ENCODE measurements around the gene SLC35G6.
A peak's percentile ranks its signal among the peaks of the same experiment; 100 is the strongest.
"Not testable (repeated sequence)": the region's sequence is repeated elsewhere in the genome, so short reads cannot be mapped to it uniquely, and the experiment has no call there.

SLC35G6 gene

DNA sequence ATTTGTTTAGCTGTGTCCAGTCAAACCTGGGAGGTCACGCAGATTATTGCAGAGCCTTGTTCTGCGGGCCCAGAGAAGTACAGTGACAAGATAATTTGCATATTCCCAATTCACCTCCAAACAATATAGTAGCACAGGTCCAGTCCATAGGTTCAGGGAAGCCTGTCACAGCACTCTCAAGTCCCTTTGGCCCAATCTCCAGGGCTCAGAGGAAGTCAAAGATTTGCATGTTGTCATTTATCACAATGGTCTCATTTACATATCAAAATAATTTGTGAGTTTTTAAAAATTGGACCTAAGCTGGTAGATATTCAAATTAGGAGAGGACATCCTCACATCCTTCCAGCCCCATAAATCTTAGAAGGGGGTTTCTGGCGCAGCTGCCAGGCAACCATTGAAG is 13.7 kb upstream of the SLC35G6 start:
- H3K36me3 ChIP-seq (ENCODE audit: control insufficient read depth, low read length), result no peaks in the 10 kb centered on the region; the same call in 1 of the 2 replicates
- TF ChIP-seq EZH2phosphoT487 (IDR thresholded peaks at IDR 0.05; ENCODE audit: borderline replicate concordance, low read length) (no peak), CTCF (IDR thresholded peaks at IDR 0.05; ENCODE audit: low read depth, low read length, poor library complexity, severe bottlenecking) (no peak)
- no peaks in the 10 kb centered on the region for H4K20me1 ChIP-seq (ENCODE audit: control insufficient read depth, insufficient read depth, low read depth, low read length)
- H3K9me3 ChIP-seq (ENCODE audit: control insufficient read depth, insufficient read depth, low read length), result no peaks in the 10 kb centered on the region
- no peaks in the 10 kb centered on the region for H3K9me2 ChIP-seq (replicated peaks; ENCODE audit: control insufficient read depth, low read length)
- H3K79me2 ChIP-seq (ENCODE audit: control insufficient read depth, low read length), result peaks cover 8% of the 10 kb centered on the region
- H3K4me3 ChIP-seq (ENCODE audit: low read length), result peak overlapping the region; percentile 35
- 0 out of 2 replicates have a peak, but pooled peaks cover 3% of the 10 kb centered on the region for H3F3A ChIP-seq (ENCODE audit: control insufficient read depth, insufficient read depth)
- H3K4me1 ChIP-seq (ENCODE audit: control insufficient read depth, low read length), result peaks cover 21% of the 10 kb centered on the region
- H3K27me3 ChIP-seq (ENCODE audit: control insufficient read depth, low read length), result no peaks in the 10 kb centered on the region
- 0 out of 2 replicates have a peak overlapping the region, but pooled peaks have one; percentile 27 for H3K27ac ChIP-seq (ENCODE audit: low read depth, low read length)
- peak overlapping the region; percentile 57 for H3K4me2 ChIP-seq (ENCODE audit: low read length)

- H3F3A ChIP-seq (ENCODE audit: control insufficient read depth, insufficient read depth), result 0 out of 2 replicates have a peak, but pooled peaks cover 3% of the 10 kb centered on the region
- no peaks in the 10 kb centered on the region for H3K9me3 ChIP-seq (ENCODE audit: control insufficient read depth, insufficient read depth, low read length)
- H4K20me1 ChIP-seq (ENCODE audit: control insufficient read depth, insufficient read depth, low read depth, low read length), result no peaks in the 10 kb centered on the region
- H3K4me2 ChIP-seq (ENCODE audit: low read length), result no peak overlapping the region
- no peak for TF ChIP-seq CTCF (IDR thresholded peaks at IDR 0.05; ENCODE audit: low read depth, low read length, poor library complexity, severe bottlenecking)
- TF ChIP-seq EZH2phosphoT487 (IDR thresholded peaks at IDR 0.05; ENCODE audit: borderline replicate concordance, low read length), result no peak
- peaks cover 21% of the 10 kb centered on the region for H3K4me1 ChIP-seq (ENCODE audit: control insufficient read depth, low read length)
- no peaks in the 10 kb centered on the region for H3K27me3 ChIP-seq (ENCODE audit: control insufficient read depth, low read length)
- no peak overlapping the region for H3K27ac ChIP-seq (ENCODE audit: low read depth, low read length)
- H3K36me3 ChIP-seq (ENCODE audit: control insufficient read depth, low read length), result no peaks in the 10 kb centered on the region; the same call in 1 of the 2 replicates
- H3K79me2 ChIP-seq (ENCODE audit: control insufficient read depth, low read length), result peaks cover 8% of the 10 kb centered on the region
- H3K9me2 ChIP-seq (replicated peaks; ENCODE audit: control insufficient read depth, low read length), result no peaks in the 10 kb centered on the region
- H3K4me3 ChIP-seq (ENCODE audit: low read length), result no peak overlapping the region
Measured at GRCh38 chr17:7468290-7468689, 13.0 kb upstream of the SLC35G6 start.

DNA sequence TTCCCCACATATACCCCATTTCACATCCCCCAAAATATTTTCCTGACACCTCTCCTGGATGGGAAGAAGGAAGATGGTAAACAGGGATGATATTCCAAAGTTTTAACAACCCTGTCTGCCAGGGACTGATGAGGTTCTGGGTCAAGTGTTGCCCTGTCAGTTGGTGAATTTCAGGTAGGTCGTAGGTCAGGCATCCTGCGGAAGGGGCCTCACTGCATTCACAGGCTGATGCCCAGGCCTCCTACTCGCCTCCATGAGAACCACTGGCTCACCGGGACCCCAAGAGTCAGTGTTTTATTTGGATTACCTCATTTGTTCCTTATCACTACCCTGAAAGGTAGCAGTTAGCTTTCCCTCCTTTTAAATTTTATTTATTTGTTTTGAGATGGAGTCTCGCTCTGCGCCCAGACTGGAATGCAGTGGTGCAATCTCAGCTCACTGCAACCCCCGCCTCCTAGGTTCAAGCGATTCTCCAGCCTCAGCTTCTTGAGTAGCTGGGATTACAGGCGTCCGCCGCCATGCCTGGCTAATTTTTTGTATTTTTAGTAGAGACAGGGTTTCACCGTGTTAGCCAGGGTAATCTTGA is 12.3 kb upstream of the SLC35G6 start:
- H3K4me1 ChIP-seq (ENCODE audit: control insufficient read depth, low read length), result peaks cover 21% of the 10 kb centered on the region
- H3K4me3 ChIP-seq (ENCODE audit: low read length), result no peak overlapping the region
- TF ChIP-seq EZH2phosphoT487 (IDR thresholded peaks at IDR 0.05; ENCODE audit: borderline replicate concordance, low read length), result no peak
- no peak for TF ChIP-seq CTCF (IDR thresholded peaks at IDR 0.05; ENCODE audit: low read depth, low read length, poor library complexity, severe bottlenecking)
- no peaks in the 10 kb centered on the region for H3K9me3 ChIP-seq (ENCODE audit: control insufficient read depth, insufficient read depth, low read length)
- no peaks in the 10 kb centered on the region for H3K27me3 ChIP-seq (ENCODE audit: control insufficient read depth, low read length)
- no peaks in the 10 kb centered on the region; the same call in 1 of the 2 replicates for H3K36me3 ChIP-seq (ENCODE audit: control insufficient read depth, low read length)
- no peaks in the 10 kb centered on the region for H3K9me2 ChIP-seq (replicated peaks; ENCODE audit: control insufficient read depth, low read length)
- H3K27ac ChIP-seq (ENCODE audit: low read depth, low read length), result no peak overlapping the region
- 0 out of 2 replicates have a peak, but pooled peaks cover 3% of the 10 kb centered on the region for H3F3A ChIP-seq (ENCODE audit: control insufficient read depth, insufficient read depth)
- H3K4me2 ChIP-seq (ENCODE audit: low read length), result no peak overlapping the region
- H4K20me1 ChIP-seq (ENCODE audit: control insufficient read depth, insufficient read depth, low read depth, low read length), result no peaks in the 10 kb centered on the region
- peaks cover 8% of the 10 kb centered on the region for H3K79me2 ChIP-seq (ENCODE audit: control insufficient read depth, low read length)

DNA sequence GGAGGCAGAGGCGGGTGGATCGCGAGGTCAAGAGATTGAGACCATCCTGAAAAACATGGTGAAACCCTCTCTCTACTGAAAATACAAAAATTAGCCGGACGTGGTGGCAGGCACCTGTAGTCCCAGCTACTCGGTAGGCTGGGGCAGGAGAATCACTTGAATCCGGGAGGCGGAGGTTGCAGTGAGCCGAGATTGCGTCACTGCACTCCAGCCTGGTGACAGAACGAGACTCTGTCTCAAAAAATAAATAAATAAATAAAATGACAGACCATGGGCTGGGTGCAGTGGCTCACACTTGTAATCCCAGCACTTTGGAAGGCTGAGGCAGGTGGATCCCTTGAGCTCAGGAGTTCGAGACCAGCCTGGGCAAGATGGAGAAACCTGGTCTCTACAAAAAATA is 11.4 kb upstream of the SLC35G6 start:
- Histone ChIP-seq H3K4me1 (ENCODE audit: control insufficient read depth, low read length) (peaks cover 21% of the 10 kb centered on the region), H3K79me2 (ENCODE audit: control insufficient read depth, low read length) (peaks cover 11% of the 10 kb centered on the region)
- H3K36me3 ChIP-seq (ENCODE audit: control insufficient read depth, low read length); H3K27ac ChIP-seq (ENCODE audit: low read depth, low read length); H3K4me2 ChIP-seq (ENCODE audit: low read length); H3F3A ChIP-seq (ENCODE audit: control insufficient read depth, insufficient read depth); H3K27me3 ChIP-seq (ENCODE audit: control insufficient read depth, low read length); H4K20me1 ChIP-seq (ENCODE audit: control insufficient read depth, insufficient read depth, low read depth, low read length); H3K9me3 ChIP-seq (ENCODE audit: control insufficient read depth, insufficient read depth, low read length); H3K4me3 ChIP-seq (ENCODE audit: low read length); H3K9me2 ChIP-seq (replicated peaks; ENCODE audit: control insufficient read depth, low read length): not testable (repeated sequence)

DNA sequence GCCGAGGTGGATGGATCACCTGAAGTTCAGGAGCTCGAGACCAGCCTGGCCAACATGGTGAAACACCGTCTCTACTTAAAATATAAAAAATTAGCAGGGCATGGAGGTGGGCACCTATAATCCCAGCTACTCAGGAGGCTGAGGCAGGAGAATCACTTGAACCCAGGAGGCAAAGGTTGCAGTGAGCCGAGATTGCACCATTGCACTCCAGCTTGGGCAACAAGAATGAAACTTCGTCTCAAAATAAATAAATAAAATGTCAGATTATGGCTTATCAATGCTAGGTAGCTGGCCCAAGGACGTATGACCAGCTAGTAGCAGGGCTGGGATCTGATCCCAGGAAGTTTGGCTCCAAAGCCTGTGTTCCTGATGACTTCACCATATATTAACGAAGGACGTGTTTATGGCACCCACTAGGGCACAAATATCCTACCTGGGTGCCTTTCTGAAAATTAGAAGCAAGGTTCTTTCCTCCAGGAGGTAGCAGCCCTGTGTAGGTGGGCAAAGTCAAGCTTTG is 10.7 kb upstream of the SLC35G6 start:
- not testable (repeated sequence) for H3K4me3 ChIP-seq (ENCODE audit: low read length); H3K27me3 ChIP-seq (ENCODE audit: control insufficient read depth, low read length); H3K9me3 ChIP-seq (ENCODE audit: control insufficient read depth, insufficient read depth, low read length); H3K36me3 ChIP-seq (ENCODE audit: control insufficient read depth, low read length); H4K20me1 ChIP-seq (ENCODE audit: control insufficient read depth, insufficient read depth, low read depth, low read length); H3K4me2 ChIP-seq (ENCODE audit: low read length); H3K27ac ChIP-seq (ENCODE audit: low read depth, low read length); H3F3A ChIP-seq (ENCODE audit: control insufficient read depth, insufficient read depth); H3K9me2 ChIP-seq (replicated peaks; ENCODE audit: control insufficient read depth, low read length)
- Histone ChIP-seq H3K4me1 (ENCODE audit: control insufficient read depth, low read length) (peaks cover 21% of the 10 kb centered on the region), H3K79me2 (ENCODE audit: control insufficient read depth, low read length) (peaks cover 11% of the 10 kb centered on the region)
